PC-9 (cell line): ENCODE measurements around the gene ASCC3.

Source experiments
- CTCF ChIP-seq: fragments of 200-600 bp; sonication (generic); conservative IDR thresholded peaks from 2 replicates; pipeline ENCODE4 v1.6.1; 2017; ENCODE audit warnings: mixed run types, antibody characterized with exemption, mild to moderate bottlenecking, moderate library complexity
- EZH2 ChIP-seq: fragments of 200-600 bp; sonication (generic); IDR thresholded peaks from 2 replicates; pipeline ENCODE4 v1.8.0; 2017; ENCODE audit warnings: antibody characterized with exemption, low read depth

GRCh38 chr6:100724222-100724621 lies 156.9 kb downstream of the ASCC3 start:
- TF ChIP-seq CTCF (no peak), EZH2 (no peak)
